Activated naive CD8-positive, alpha-beta T cell (primary cell): ENCODE measurements around the gene PPP1R12B.
A peak's percentile ranks its signal among the peaks of the same experiment; 100 is the strongest.
"Not testable (repeated sequence)": the region's sequence is repeated elsewhere in the genome, so short reads cannot be mapped to it uniquely, and the experiment has no call there.

ENCODE experiments used
- H3K27ac Mint-ChIP-seq: one replicate; pipeline ENCODE4 v1.8.0; 2021; ENCODE audit warnings: mixed read lengths
- H3K27me3 Mint-ChIP-seq: one replicate; pipeline ENCODE4 v1.8.0; 2021; ENCODE audit warnings: mixed read lengths
- H3K36me3 Mint-ChIP-seq: one replicate; pipeline ENCODE4 v1.8.0; 2021; ENCODE audit warnings: mixed read lengths
- H3K4me1 Mint-ChIP-seq: one replicate; pipeline ENCODE4 v1.8.0; 2021; ENCODE audit warnings: low read depth, mixed read lengths
- H3K4me3 Mint-ChIP-seq: one replicate; pipeline ENCODE4 v1.8.0; 2021; ENCODE audit warnings: mild to moderate bottlenecking, mixed read lengths
- H3K9me3 Mint-ChIP-seq: one replicate; pipeline ENCODE4 v1.8.0; 2021; ENCODE audit warnings: low read depth, mixed read lengths

PPP1R12B gene

DNA sequence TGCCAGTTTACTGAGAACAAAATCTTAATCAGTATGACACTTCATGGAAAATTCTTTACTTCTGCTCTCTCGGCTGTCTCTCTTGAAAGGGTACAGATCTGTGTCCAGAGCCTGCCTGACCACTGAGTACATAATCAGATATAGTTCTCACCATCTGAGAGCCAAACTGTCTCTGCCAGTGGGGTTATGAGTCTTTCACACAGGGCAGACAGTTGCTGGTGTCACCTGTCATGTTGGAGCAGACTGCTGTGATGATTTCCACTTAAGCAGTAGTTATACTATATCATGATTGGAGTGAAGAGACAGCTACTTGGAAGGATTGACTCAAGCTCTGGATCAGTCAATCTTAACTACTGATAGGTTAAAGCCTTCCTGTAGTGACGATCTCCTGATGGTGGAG is 58.9 kb downstream of the PPP1R12B start:
- not testable (repeated sequence) for H3K9me3 Mint-ChIP-seq, H3K4me3 Mint-ChIP-seq
- H3K27ac Mint-ChIP-seq, result peak overlapping the region; percentile 50

GRCh38 chr1:202410251-202410650 is 61.8 kb downstream of the PPP1R12B start:
- H3K36me3 Mint-ChIP-seq, H3K4me3 Mint-ChIP-seq, H3K9me3 Mint-ChIP-seq, H3K27me3 Mint-ChIP-seq, H3K27ac Mint-ChIP-seq: not testable (repeated sequence)
- H3K4me1 Mint-ChIP-seq, result peaks cover 24% of the 10 kb centered on the region

More for the DNA sequence above, 58.9 kb downstream of the PPP1R12B start:
- H3K36me3 Mint-ChIP-seq, H3K27me3 Mint-ChIP-seq: not testable (repeated sequence)
- H3K4me1 Mint-ChIP-seq, result peaks cover 26% of the 10 kb centered on the region

GRCh38 chr1:202410854-202411357 is 62.4 kb downstream of the PPP1R12B start:
- not testable (repeated sequence) for H3K9me3 Mint-ChIP-seq, H3K36me3 Mint-ChIP-seq, H3K27ac Mint-ChIP-seq, H3K27me3 Mint-ChIP-seq, H3K4me3 Mint-ChIP-seq
- H3K4me1 Mint-ChIP-seq, result peaks cover 23% of the 10 kb centered on the region

GRCh38 chr1:202411422-202411821 is 62.9 kb downstream of the PPP1R12B start:
- Mint-ChIP-seq H3K9me3 (no peaks in the 10 kb centered on the region), H3K36me3 (no peaks in the 10 kb centered on the region), H3K27me3 (no peaks in the 10 kb centered on the region), H3K4me3 (no peak overlapping the region), H3K27ac (no peak overlapping the region), H3K4me1 (peaks cover 21% of the 10 kb centered on the region)

DNA sequence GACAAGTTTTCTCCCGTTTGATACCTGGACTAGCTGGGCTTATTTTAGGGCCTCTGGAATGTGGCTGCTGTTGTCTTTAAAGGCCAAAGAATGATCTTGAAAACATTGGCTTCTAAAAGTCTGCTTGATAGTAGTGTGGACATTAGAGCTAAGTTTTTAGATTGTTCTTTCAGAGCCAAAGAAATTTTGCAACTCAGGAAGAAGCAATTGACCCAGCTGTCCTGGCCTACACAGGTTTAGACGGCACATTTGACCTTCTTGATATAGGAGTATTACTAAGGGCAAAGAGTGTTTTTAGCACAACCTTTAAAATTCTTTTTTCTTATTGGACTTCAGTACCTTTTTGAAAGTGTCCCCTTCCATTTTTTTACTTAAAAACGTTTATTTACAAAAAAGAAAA is 63.9 kb downstream of the PPP1R12B start:
- H3K9me3 Mint-ChIP-seq, H3K27ac Mint-ChIP-seq, H3K36me3 Mint-ChIP-seq, H3K4me3 Mint-ChIP-seq, H3K27me3 Mint-ChIP-seq: not testable (repeated sequence)
- H3K4me1 Mint-ChIP-seq, result peaks cover 11% of the 10 kb centered on the region

DNA sequence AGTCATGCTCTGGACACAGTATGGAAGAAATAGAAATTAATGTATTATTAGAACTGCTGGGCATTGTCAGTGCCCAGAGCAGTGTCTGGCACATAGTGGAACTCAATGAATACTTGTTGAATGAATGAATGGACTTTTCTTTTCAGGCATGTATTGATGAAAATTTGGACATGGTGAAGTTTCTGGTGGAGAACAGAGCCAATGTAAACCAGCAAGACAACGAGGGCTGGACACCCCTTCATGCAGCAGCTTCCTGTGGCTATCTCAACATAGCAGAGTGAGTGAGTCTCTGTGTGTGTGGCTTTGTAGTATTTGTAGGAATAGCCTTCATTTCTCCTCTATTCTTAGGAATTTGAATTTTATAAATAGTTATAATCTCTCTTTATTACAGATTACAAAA is 68.1 kb downstream of the PPP1R12B start:
- H3K4me3 Mint-ChIP-seq, result no peak overlapping the region

GRCh38 chr1:202417141-202417540 is 68.6 kb downstream of the PPP1R12B start:
- not testable (repeated sequence) for H3K9me3 Mint-ChIP-seq, H3K4me1 Mint-ChIP-seq, H3K36me3 Mint-ChIP-seq, H3K4me3 Mint-ChIP-seq, H3K27me3 Mint-ChIP-seq, H3K27ac Mint-ChIP-seq

More for the DNA sequence above, 68.1 kb downstream of the PPP1R12B start:
- Mint-ChIP-seq H3K9me3 (no peaks in the 10 kb centered on the region), H3K27me3 (no peaks in the 10 kb centered on the region), H3K4me1 (no peaks in the 10 kb centered on the region), H3K36me3 (peaks cover 7% of the 10 kb centered on the region), H3K27ac (no peak overlapping the region)

- H3K4me1 Mint-ChIP-seq, H3K27me3 Mint-ChIP-seq, H3K27ac Mint-ChIP-seq, H3K4me3 Mint-ChIP-seq, H3K9me3 Mint-ChIP-seq, H3K36me3 Mint-ChIP-seq: not testable (repeated sequence)
Measured at GRCh38 chr1:202417762-202418201, 69.3 kb downstream of the PPP1R12B start.

- H3K36me3 Mint-ChIP-seq, H3K4me3 Mint-ChIP-seq, H3K4me1 Mint-ChIP-seq, H3K27ac Mint-ChIP-seq, H3K9me3 Mint-ChIP-seq, H3K27me3 Mint-ChIP-seq: not testable (repeated sequence)
Measured at GRCh38 chr1:202419731-202420130, 71.2 kb downstream of the PPP1R12B start.

GRCh38 chr1:202420422-202421094 is 72.1 kb downstream of the PPP1R12B start:
- Mint-ChIP-seq H3K36me3 (peaks cover 14% of the 10 kb centered on the region), H3K27ac (peak overlapping the region; percentile 3)
- H3K4me1 Mint-ChIP-seq, H3K9me3 Mint-ChIP-seq, H3K4me3 Mint-ChIP-seq, H3K27me3 Mint-ChIP-seq: not testable (repeated sequence)

- not testable (repeated sequence) for H3K9me3 Mint-ChIP-seq, H3K27ac Mint-ChIP-seq, H3K4me1 Mint-ChIP-seq
Measured at GRCh38 chr1:202422709-202423108, 74.2 kb downstream of the PPP1R12B start.

DNA sequence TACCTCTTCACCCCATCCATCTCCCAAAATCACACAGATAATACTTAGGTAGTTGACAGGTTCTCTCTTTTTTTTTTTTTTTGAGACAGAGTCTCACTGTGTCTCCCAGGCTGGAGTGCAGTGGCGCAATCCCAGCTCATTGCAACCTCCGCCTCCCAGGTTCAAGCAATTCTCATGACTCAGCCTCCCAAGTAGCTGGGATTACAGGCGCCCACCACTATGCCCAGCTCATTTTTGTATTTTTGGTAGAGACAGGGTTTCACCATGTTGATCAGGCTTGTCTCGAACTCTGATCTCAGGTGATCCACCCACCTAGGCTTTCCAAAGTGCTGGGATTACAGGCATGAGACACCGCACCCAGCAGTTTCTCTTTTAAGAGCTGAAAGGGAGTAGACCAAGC is 75.8 kb downstream of the PPP1R12B start:
- H3K36me3 Mint-ChIP-seq, result peaks cover 22% of the 10 kb centered on the region
- not testable (repeated sequence) for H3K27ac Mint-ChIP-seq, H3K9me3 Mint-ChIP-seq, H3K27me3 Mint-ChIP-seq, H3K4me3 Mint-ChIP-seq, H3K4me1 Mint-ChIP-seq

More at GRCh38 chr1:202422709-202423108, 74.2 kb downstream of the PPP1R12B start:
- peaks cover 17% of the 10 kb centered on the region for H3K36me3 Mint-ChIP-seq
- H3K4me3 Mint-ChIP-seq, H3K27me3 Mint-ChIP-seq: not testable (repeated sequence)

DNA sequence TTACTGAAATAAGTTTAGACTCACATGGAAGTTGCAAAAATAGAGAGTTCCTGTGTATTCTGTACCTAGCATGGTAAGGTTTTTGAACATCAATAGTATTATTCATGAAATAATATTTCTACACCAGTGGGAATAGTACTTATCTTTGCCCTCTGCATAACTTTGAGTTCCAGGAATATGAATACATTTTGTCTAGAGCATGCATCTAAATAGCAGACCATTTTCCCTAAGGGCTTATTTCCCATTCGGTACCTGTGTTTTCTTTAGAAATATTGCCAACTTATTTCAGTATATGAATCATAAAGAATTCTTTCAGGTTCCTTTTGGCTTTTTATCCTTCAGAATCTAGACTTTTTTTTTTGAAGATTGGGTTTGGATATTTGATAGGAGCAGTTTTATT is 81.6 kb downstream of the PPP1R12B start:
- H3K36me3 Mint-ChIP-seq, result peaks cover 17% of the 10 kb centered on the region
- not testable (repeated sequence) for H3K27me3 Mint-ChIP-seq, H3K4me3 Mint-ChIP-seq, H3K4me1 Mint-ChIP-seq, H3K27ac Mint-ChIP-seq, H3K9me3 Mint-ChIP-seq

DNA sequence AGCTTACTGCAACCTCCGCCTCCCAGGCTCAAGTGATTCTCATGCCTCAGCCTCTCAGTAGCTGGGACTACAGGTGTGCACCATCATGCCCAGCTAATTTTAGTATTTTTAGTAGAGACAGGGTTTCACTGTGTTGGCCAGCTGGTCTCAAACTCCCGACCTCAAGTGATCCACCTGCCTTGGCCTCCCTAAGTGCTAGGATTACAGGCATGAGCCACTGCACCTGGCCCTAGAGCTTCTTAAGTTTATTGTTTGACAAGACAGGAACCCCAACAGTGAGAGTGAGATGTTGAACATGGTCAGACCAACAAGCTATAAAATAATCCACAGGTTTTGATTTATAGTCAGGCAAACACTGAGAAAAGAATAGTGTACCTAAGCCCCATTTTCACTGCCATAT is 83.8 kb downstream of the PPP1R12B start:
- not testable (repeated sequence) for H3K27ac Mint-ChIP-seq, H3K27me3 Mint-ChIP-seq, H3K4me3 Mint-ChIP-seq, H3K4me1 Mint-ChIP-seq, H3K36me3 Mint-ChIP-seq, H3K9me3 Mint-ChIP-seq

GRCh38 chr1:202433155-202434043 is 84.9 kb downstream of the PPP1R12B start:
- Mint-ChIP-seq H3K36me3 (peaks cover 8% of the 10 kb centered on the region), H3K27me3 (no peaks in the 10 kb centered on the region), H3K4me1 (no peaks in the 10 kb centered on the region), H3K27ac (no peak overlapping the region), H3K9me3 (no peaks in the 10 kb centered on the region), H3K4me3 (no peak overlapping the region)
